ENCODE results near the gene C12orf56. TPM values are rescaled to one million over a fixed set of nuclear protein-coding genes. Genes with fewer than 3 reads are reported as not detected.

The C12orf56 gene
- total RNA-seq, 2 experiments from 2014 or later = not detected

DNA sequence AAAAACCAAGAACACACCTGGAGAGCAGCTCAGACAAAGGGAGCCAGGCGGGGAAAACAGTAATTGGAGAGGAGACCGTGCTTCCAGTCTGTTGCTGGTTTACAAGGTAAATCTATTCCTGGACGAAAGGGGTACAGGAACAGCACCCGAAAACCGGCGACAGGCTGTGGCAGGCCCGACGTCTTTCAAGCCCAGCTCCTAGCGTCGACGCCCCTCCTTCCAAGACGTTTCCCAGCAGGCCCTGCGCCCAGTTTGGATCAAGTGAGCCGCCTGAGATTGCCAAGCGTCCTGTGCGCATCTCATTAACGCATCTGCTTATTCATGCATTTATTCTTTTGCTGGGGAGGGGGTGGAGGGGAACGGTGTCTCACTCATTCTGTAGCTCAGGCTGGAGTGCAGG lies 1.4 kb downstream of the C12orf56 start:
- DNase-seq = no peak
- no peak for TF ChIP-seq CTCF (IDR thresholded peaks at IDR 0.05)
- Mint-ChIP-seq H3K9me3 (no peaks in the 10 kb centered on the region), H3K27ac (no peak overlapping the region), H3K27me3 (peaks cover 11% of the 10 kb centered on the region), H3K4me3 (no peak overlapping the region), H3K4me1 (ENCODE audit: low read depth) (peaks cover 28% of the 10 kb centered on the region), H3K36me3 (ENCODE audit: low read depth) (no peaks in the 10 kb centered on the region)
- intact Hi-C loops (cut with micrococcal nuclease) = no loop called here
- no peak for ATAC-seq
- CTCF ChIA-PET = interaction anchor here (0.7 kb wide), 1 partner anchor 12 kb away, joined by 3 read pairs; no protein-coding TSS in a partner anchor
- POLR2A ChIA-PET = interaction anchor here (1.1 kb wide), 1 partner anchor 119 kb away, joined by 3 read pairs; no protein-coding TSS in a partner anchor

DNA sequence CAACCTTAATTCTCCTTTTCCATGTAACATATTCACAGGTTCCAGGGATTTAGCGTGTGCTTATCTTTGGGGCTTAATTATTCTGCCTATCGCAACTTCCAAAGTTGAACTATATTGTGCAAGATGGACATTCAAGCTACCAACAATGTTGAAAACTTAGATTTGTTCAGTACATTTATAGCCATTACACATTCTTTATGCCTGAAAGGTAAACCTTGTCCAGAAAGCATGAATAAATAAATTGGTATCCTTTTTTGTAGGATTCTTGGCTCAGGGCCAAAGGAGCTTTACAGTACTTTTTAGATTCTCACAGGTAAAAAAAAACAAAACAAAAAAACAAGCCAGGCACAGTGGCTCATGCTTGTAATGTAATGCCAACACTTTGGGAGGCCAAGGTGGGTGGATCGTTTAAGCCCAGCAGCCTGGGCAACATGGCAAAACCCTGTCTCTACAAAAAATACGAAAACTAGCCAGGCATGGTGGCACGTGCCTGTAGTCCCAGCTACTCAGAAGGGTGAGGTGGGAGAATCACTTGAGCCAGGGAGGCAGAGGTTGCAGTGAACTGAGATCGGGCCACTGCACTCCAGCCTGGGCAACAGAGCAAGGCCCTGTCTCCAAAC lies 3.3 kb downstream of the C12orf56 start:
- Mint-ChIP-seq H3K27me3 (peaks cover 11% of the 10 kb centered on the region), H3K36me3 (ENCODE audit: low read depth) (no peaks in the 10 kb centered on the region), H3K27ac (no peak overlapping the region), H3K9me3 (no peaks in the 10 kb centered on the region), H3K4me3 (no peak overlapping the region), H3K4me1 (ENCODE audit: low read depth) (peaks cover 32% of the 10 kb centered on the region)
- ATAC-seq = no peak
- no peak for DNase-seq
- TF ChIP-seq CTCF (IDR thresholded peaks at IDR 0.05) = no peak
- CTCF ChIA-PET = no interaction called here
- intact Hi-C loops (cut with micrococcal nuclease) = no loop called here
- POLR2A ChIA-PET = no interaction called here

DNA sequence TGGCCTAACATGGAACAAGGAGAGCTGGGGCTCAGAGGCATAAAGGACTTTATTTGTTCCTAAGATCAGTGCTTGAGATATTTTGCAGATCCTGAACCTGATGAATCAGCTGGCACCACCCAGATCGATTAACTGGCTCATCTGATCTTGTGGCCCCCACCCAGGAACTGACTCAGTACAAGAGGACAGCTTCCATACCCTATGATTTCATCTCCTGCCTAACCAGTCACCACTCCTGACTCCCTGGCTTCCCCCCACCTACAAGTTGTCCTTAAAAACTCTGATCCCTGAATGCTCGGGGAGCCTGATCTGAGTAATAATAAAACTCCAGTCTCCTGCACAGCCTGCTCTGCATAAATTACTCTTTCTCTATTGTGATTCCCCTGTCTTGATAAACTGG lies 5.1 kb downstream of the C12orf56 start:
- H3K27me3 Mint-ChIP-seq = no peaks in the 10 kb centered on the region
- POLR2A ChIA-PET = interaction anchor here (1.3 kb wide), 1 partner anchor 18 kb away, joined by 7 read pairs; the partner anchor contains the start of gene XPOT
- peaks cover 8% of the 10 kb centered on the region for H3K9me3 Mint-ChIP-seq
- intact Hi-C loops (cut with micrococcal nuclease) = no loop called here
- peak overlapping the region; percentile 59 for H3K27ac Mint-ChIP-seq
- no peak overlapping the region for H3K4me3 Mint-ChIP-seq
- no peak for TF ChIP-seq CTCF (IDR thresholded peaks at IDR 0.05)
- peaks cover 27% of the 10 kb centered on the region for H3K4me1 Mint-ChIP-seq (ENCODE audit: low read depth)
- ATAC-seq (peak; percentile 84), DNase-seq (peak; percentile 62)
- H3K36me3 Mint-ChIP-seq (ENCODE audit: low read depth) = peaks cover 2% of the 10 kb centered on the region
- CTCF ChIA-PET = no interaction called here

- no peak for TF ChIP-seq CTCF (IDR thresholded peaks at IDR 0.05)
- peaks cover 2% of the 10 kb centered on the region for H3K36me3 Mint-ChIP-seq (ENCODE audit: low read depth)
- POLR2A ChIA-PET = interaction anchor here (1.3 kb wide), 1 partner anchor 19 kb away, joined by 7 read pairs; the partner anchor contains the start of gene XPOT
- H3K4me3 Mint-ChIP-seq = peak overlapping the region; percentile 12
- DNase-seq (no peak), ATAC-seq (peak; percentile 35)
- CTCF ChIA-PET = no interaction called here
- intact Hi-C loops (cut with micrococcal nuclease) = no loop called here
- H3K9me3 Mint-ChIP-seq = peaks cover 12% of the 10 kb centered on the region
- H3K27me3 Mint-ChIP-seq = no peaks in the 10 kb centered on the region
- H3K27ac Mint-ChIP-seq = peak overlapping the region; percentile 59
- H3K4me1 Mint-ChIP-seq (ENCODE audit: low read depth) = peaks cover 27% of the 10 kb centered on the region
Measured at GRCh38 chr12:64385019-64385418, 5.5 kb downstream of the C12orf56 start.

- no peak overlapping the region for H3K27ac Mint-ChIP-seq
Measured at GRCh38 chr12:64383675-64384074, 6.9 kb downstream of the C12orf56 start.

More at GRCh38 chr12:64383675-64384074, 6.9 kb downstream of the C12orf56 start:
- POLR2A ChIA-PET = no interaction called here
- peaks cover 27% of the 10 kb centered on the region for H3K4me1 Mint-ChIP-seq (ENCODE audit: low read depth)
- no peak overlapping the region for H3K4me3 Mint-ChIP-seq
- DNase-seq (no peak), ATAC-seq (no peak)
- H3K27me3 Mint-ChIP-seq = no peaks in the 10 kb centered on the region
- peaks cover 12% of the 10 kb centered on the region for H3K9me3 Mint-ChIP-seq
- TF ChIP-seq CTCF (IDR thresholded peaks at IDR 0.05) = no peak
- CTCF ChIA-PET = no interaction called here
- peaks cover 2% of the 10 kb centered on the region for H3K36me3 Mint-ChIP-seq (ENCODE audit: low read depth)
- intact Hi-C loops (cut with micrococcal nuclease) = no loop called here

All from activated CD8-positive, alpha-beta T cell treated with anti-CD3 and anti-CD28 coated beads for 36 hours (primary cell).